ENCODE results near the gene KAZN.

The KAZN gene

GRCh38 chr1:14583788-14584187 is 14.7 kb upstream of the KAZN start:
- Histone ChIP-seq H3F3A (ENCODE audit: low read depth) (no peaks in the 10 kb centered on the region), H3K4me2 (ENCODE audit: low read depth, low read length, poor library complexity, severe bottlenecking) (no peak overlapping the region), H3K27me3 (ENCODE audit: insufficient read depth, low read length, poor library complexity, severe bottlenecking) (no peaks in the 10 kb centered on the region), H3K36me3 (ENCODE audit: insufficient read depth, low read length) (no peaks in the 10 kb centered on the region), H2AFZ (ENCODE audit: low read length) (no peak overlapping the region), H3K9ac (ENCODE audit: low read depth, low read length, poor library complexity, severe bottlenecking) (no peak overlapping the region), H3K79me2 (ENCODE audit: insufficient read depth, low read length) (no peaks in the 10 kb centered on the region), H3K9me3 (ENCODE audit: insufficient read depth, low read depth, low read length) (no peaks in the 10 kb centered on the region; the same call in 1 of the 2 replicates), H4K20me1 (ENCODE audit: insufficient read depth, low read length, poor library complexity, severe bottlenecking) (no peaks in the 10 kb centered on the region), H3K9me2 (replicated peaks; ENCODE audit: low read depth, low read length) (no peaks in the 10 kb centered on the region), H3K4me3 (ENCODE audit: low read length, poor library complexity, severe bottlenecking) (no peak overlapping the region), H3K4me1 (ENCODE audit: insufficient read depth, low read length, poor library complexity, severe bottlenecking) (no peaks in the 10 kb centered on the region)
- TF ChIP-seq CTCF (conservative IDR thresholded peaks at IDR 0.05; ENCODE audit: low read length) (no peak), EZH2phosphoT487 (IDR thresholded peaks at IDR 0.05; ENCODE audit: borderline replicate concordance) (no peak)

DNA sequence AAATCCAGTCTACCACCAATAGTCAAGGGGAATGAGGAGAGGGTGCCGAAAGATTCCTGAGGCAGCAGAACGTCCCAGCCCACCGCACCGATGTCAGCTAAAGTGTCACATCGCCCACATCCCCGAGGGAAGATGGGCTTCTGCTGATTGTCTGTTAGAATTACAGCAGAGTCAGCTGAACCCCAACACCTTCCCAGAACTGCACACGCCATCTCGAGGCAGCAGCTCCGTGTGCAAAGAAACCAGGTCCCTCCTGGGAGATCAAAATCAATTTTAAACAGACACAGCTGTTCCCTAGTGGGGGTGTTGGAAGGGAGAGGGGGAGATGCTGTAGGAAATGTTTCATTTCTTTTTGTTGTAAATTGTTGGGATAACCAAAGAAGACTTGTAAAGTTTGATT is 12.8 kb upstream of the KAZN start:
- TF ChIP-seq EZH2phosphoT487 (IDR thresholded peaks at IDR 0.05; ENCODE audit: borderline replicate concordance) (no peak), CTCF (conservative IDR thresholded peaks at IDR 0.05; ENCODE audit: low read length) (no peak)
- Histone ChIP-seq H3K79me2 (ENCODE audit: insufficient read depth, low read length) (no peaks in the 10 kb centered on the region), H2AFZ (ENCODE audit: low read length) (no peak overlapping the region), H3K4me1 (ENCODE audit: insufficient read depth, low read length, poor library complexity, severe bottlenecking) (no peaks in the 10 kb centered on the region), H3K4me2 (ENCODE audit: low read depth, low read length, poor library complexity, severe bottlenecking) (no peak overlapping the region), H3K27me3 (ENCODE audit: insufficient read depth, low read length, poor library complexity, severe bottlenecking) (no peaks in the 10 kb centered on the region), H3K9ac (ENCODE audit: low read depth, low read length, poor library complexity, severe bottlenecking) (no peak overlapping the region), H3K9me3 (ENCODE audit: insufficient read depth, low read depth, low read length) (no peaks in the 10 kb centered on the region; the same call in 1 of the 2 replicates), H3K9me2 (replicated peaks; ENCODE audit: low read depth, low read length) (no peaks in the 10 kb centered on the region), H3K36me3 (ENCODE audit: insufficient read depth, low read length) (no peaks in the 10 kb centered on the region), H4K20me1 (ENCODE audit: insufficient read depth, low read length, poor library complexity, severe bottlenecking) (no peaks in the 10 kb centered on the region), H3F3A (ENCODE audit: low read depth) (no peaks in the 10 kb centered on the region), H3K4me3 (ENCODE audit: low read length, poor library complexity, severe bottlenecking) (no peak overlapping the region)

- Histone ChIP-seq H3K4me1 (ENCODE audit: insufficient read depth, low read length, poor library complexity, severe bottlenecking) (no peaks in the 10 kb centered on the region), H3K9ac (ENCODE audit: low read depth, low read length, poor library complexity, severe bottlenecking) (no peak overlapping the region), H3K4me3 (ENCODE audit: low read length, poor library complexity, severe bottlenecking) (no peak overlapping the region), H3K9me3 (ENCODE audit: insufficient read depth, low read depth, low read length) (no peaks in the 10 kb centered on the region), H2AFZ (ENCODE audit: low read length) (no peak overlapping the region), H3K27me3 (ENCODE audit: insufficient read depth, low read length, poor library complexity, severe bottlenecking) (no peaks in the 10 kb centered on the region), H4K20me1 (ENCODE audit: insufficient read depth, low read length, poor library complexity, severe bottlenecking) (no peaks in the 10 kb centered on the region), H3K79me2 (ENCODE audit: insufficient read depth, low read length) (no peaks in the 10 kb centered on the region), H3F3A (ENCODE audit: low read depth) (no peaks in the 10 kb centered on the region), H3K9me2 (replicated peaks; ENCODE audit: low read depth, low read length) (no peaks in the 10 kb centered on the region), H3K36me3 (ENCODE audit: insufficient read depth, low read length) (no peaks in the 10 kb centered on the region), H3K4me2 (ENCODE audit: low read depth, low read length, poor library complexity, severe bottlenecking) (no peak overlapping the region)
- no peak for TF ChIP-seq EZH2phosphoT487 (IDR thresholded peaks at IDR 0.05; ENCODE audit: borderline replicate concordance)
- no peak for TF ChIP-seq CTCF (conservative IDR thresholded peaks at IDR 0.05; ENCODE audit: low read length)
Measured at GRCh38 chr1:14590411-14591180, 7.9 kb upstream of the KAZN start.
